ENCODE measurements around the gene GREM2.

DNA sequence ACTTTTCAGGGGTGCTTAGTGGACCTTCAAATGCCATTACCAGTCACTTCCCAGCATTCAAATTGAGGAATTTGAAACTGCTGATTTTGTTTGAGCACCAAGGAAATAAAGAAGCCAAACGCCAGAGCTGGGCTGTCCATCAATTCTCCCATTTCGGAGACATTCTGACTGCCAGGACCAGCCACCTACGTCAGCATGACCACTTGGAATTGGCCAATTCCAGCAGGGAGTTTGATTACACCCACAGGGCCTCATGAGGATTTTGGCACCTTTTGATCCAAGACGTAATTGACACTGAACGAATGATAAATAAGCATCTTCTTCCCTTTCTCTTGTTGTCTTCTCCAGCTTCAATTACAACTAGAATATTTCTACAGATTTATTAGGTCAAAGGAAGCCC is 40.2 kb downstream of the GREM2 start:
- no peak for TF ChIP-seq CTCF (IDR thresholded peaks at IDR 0.05; ENCODE audit: low read length)
- no peak for TF ChIP-seq EZH2 (optimal IDR thresholded peaks at IDR 0.05; ENCODE audit: low read depth, low read length)

Measured in MM.1S (cell line).